Left ventricle myocardium inferior (tissue), 1 donor: ENCODE measurements around the gene ADCY5. TPM values are rescaled to one million over a fixed set of nuclear protein-coding genes. Genes with fewer than 3 reads are reported as not detected.

Experiments
- DNase-seq: peaks from one replicate; pipeline ENCODE4 v3.0.0-alpha.2; 2020
- H3K27ac ChIP-seq: fragments of 200-600 bp; replicated peaks from 2 replicates; pipeline ENCODE4 v1.8.0; 2021
- H3K27me3 ChIP-seq: fragments of 200-600 bp; 2 replicates; pipeline ENCODE4 v1.8.0; 2021; ENCODE audit warnings: low read depth
- H3K36me3 ChIP-seq: fragments of 200-600 bp; 2 replicates; pipeline ENCODE4 v1.8.0; 2021
- H3K4me1 ChIP-seq: fragments of 200-600 bp; 2 replicates; pipeline ENCODE4 v1.8.0; 2021
- H3K4me3 ChIP-seq: fragments of 200-600 bp; 2 replicates; pipeline ENCODE4 v1.8.0; 2021; ENCODE audit warnings: mild to moderate bottlenecking, moderate library complexity
- H3K9me3 ChIP-seq: fragments of 200-600 bp; replicated peaks from 2 replicates; pipeline ENCODE4 v1.8.0; 2021
- CTCF ChIP-seq: fragments of 200-600 bp; IDR thresholded peaks from 2 replicates; pipeline ENCODE4 v1.8.0; 2021; ENCODE audit warnings: antibody characterized with exemption, mild to moderate bottlenecking, borderline replicate concordance
- intact Hi-C: fragments of 100-400 bp; cut with micrococcal nuclease; formaldehyde crosslinking; loops from one replicate; pipeline ENCODE4 v1.11.0; 2022
- total RNA-seq: library from RNA; stranded (reverse); fragmentation: NEBNext Ultra II Directional; extraction: Animal tissue kit (Norgen Biotek cat#: 25700); gene quantifications from one replicate; pipeline ENCODE4 v1.2.1, GENCODE V29; 2021
- donor health status: DM: no; HTN: yes; CAD: no; lungs with severe emphysema.

ADCY5 gene
- total RNA-seq, 1 donor from 2014 or later = 249 TPM

- peak; percentile 12 for DNase-seq
- Histone ChIP-seq H3K27ac (peak overlapping the region; percentile 54), H3K36me3 (peaks cover 42% of the 10 kb centered on the region), H3K4me3 (no peak overlapping the region), H3K4me1 (peaks cover 95% of the 10 kb centered on the region), H3K27me3 (peaks cover 5% of the 10 kb centered on the region), H3K9me3 (no peaks in the 10 kb centered on the region)
- no peak for TF ChIP-seq CTCF
- intact Hi-C loops = loop anchor here (2.0 kb wide), 1 partner anchor 163 kb away; no protein-coding TSS in a partner anchor
Measured at GRCh38 chr3:123325766-123326256, 123.1 kb downstream of the ADCY5 start.

DNA sequence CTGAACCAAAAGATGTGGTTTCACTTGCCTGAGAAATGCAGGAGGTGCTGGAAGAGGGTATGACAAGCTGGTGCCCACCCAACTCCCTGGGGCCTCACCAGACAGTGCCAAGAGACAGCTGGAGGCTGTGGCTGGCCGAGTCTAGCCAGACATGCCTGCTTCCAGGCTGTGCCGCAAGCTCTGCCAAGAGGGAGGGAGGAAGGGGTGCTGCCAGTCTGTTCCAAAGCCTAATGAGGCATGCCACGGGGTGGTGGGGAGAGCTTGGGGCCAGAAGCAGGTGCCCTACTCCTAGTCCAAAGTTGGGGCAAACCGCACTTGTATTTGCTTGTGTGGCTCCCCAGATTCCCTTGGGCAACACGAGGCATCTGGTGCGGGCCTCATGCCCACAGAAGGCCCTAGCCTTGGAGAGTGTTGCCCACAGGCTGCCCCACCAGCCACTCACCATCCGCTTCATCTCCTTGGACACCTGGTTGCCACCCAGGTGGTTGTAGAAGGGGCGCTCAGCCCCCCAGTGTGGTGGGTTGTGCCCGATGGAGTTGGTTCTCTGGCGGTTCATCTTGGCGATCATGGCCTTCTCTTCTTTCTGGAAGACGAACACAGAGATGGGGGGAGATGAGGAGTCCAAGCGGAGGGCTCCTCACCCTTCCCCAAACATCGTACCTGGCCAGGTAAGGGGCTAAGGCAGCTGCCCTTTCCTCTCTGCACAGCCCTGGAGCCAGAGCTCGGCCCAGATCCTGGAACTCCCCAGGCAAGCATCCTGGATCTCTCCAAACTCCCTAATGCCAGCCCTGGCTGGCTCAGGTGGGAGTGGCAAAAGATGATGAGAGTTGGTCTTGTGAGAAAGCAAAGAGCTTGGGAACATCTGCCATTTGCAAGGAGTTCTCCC is 123.8 kb downstream of the ADCY5 start:
- H3K27ac ChIP-seq = peak overlapping the region; percentile 54
- H3K9me3 ChIP-seq = no peaks in the 10 kb centered on the region
- peaks cover 95% of the 10 kb centered on the region for H3K4me1 ChIP-seq
- TF ChIP-seq CTCF = no peak
- peaks cover 5% of the 10 kb centered on the region for H3K27me3 ChIP-seq
- H3K4me3 ChIP-seq = no peak overlapping the region
- DNase-seq = peak; percentile 41
- peaks cover 48% of the 10 kb centered on the region for H3K36me3 ChIP-seq
- intact Hi-C loops = no loop called here

DNA sequence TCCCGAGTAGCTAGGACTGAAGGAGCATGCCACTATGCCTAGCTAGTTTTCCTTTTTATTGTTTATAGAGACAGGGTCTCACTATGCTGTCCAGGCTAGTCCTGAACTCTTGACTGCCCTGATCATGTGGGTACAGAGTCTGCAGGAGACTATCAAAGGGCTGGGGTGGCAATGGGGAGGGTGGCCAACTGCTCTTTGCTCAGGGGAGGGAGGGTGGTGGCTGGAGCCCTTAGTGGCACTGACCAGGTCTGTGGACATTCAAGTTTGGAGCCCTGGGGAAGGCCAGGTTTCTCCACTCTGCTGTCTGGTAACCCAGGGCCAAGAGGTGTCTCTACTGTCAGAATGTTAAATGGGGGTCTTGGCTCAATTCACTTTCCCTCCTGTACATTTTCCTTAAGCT is 125.1 kb downstream of the ADCY5 start:
- H3K27me3 ChIP-seq = peaks cover 9% of the 10 kb centered on the region
- intact Hi-C loops = no loop called here
- H3K4me1 ChIP-seq = peaks cover 87% of the 10 kb centered on the region
- H3K27ac ChIP-seq = peak overlapping the region; percentile 46
- H3K9me3 ChIP-seq = no peaks in the 10 kb centered on the region
- no peak overlapping the region for H3K4me3 ChIP-seq
- H3K36me3 ChIP-seq = peaks cover 61% of the 10 kb centered on the region
- DNase-seq = no peak
- no peak for TF ChIP-seq CTCF

DNA sequence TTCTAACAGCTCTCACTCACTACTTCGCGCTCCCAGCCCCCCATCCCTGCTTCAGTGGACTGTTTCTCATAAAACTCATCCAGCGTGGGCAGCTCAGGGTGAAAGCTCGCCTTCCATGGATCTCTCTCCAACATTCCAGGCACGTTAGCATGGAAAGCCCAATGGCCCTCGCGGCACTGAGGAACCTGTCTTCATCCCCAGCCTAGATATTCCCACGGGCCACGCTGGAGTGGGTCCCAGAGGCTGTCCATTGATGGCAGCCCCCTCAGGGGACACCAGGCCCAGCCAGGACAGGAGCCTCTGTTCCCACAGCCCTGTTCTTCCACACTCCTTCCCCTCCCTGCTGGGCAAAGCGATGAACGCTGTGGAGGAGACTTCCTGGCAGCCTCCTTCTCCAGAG is 126.0 kb downstream of the ADCY5 start:
- DNase-seq = no peak
- intact Hi-C loops = no loop called here
- H3K4me3 ChIP-seq = no peak overlapping the region
- no peak for TF ChIP-seq CTCF
- H3K4me1 ChIP-seq = peaks cover 77% of the 10 kb centered on the region
- peaks cover 71% of the 10 kb centered on the region for H3K36me3 ChIP-seq
- H3K9me3 ChIP-seq = no peaks in the 10 kb centered on the region
- H3K27me3 ChIP-seq = peaks cover 4% of the 10 kb centered on the region
- H3K27ac ChIP-seq = peak overlapping the region; percentile 46

DNA sequence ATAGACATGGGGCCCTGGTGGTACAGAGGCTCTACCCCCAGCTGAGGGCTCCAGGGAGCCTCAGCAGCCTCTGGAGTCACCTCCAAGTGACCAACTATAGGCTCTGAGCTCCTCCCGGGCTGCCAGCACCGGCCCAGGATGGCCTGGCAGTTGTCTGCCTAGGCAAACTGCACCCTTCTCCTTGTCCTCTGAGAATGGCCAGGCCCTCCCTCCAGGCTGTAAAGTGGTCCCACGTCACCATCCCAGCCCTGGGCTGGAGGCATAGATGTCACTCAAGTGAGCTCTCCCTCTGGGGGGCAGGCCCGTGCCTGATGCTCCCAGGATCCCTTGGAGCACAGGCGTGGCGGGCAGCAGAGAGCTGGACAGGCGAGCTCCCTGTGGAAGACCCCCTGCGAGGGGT is 127.1 kb downstream of the ADCY5 start:
- H3K4me1 ChIP-seq = peaks cover 67% of the 10 kb centered on the region
- no peak for DNase-seq

More for the DNA sequence above, 127.1 kb downstream of the ADCY5 start:
- H3K27ac ChIP-seq = peak overlapping the region; percentile 46
- peaks cover 74% of the 10 kb centered on the region for H3K36me3 ChIP-seq
- no peak overlapping the region for H3K4me3 ChIP-seq
- no peaks in the 10 kb centered on the region for H3K9me3 ChIP-seq
- intact Hi-C loops = no loop called here
- TF ChIP-seq CTCF = no peak
- peaks cover 4% of the 10 kb centered on the region for H3K27me3 ChIP-seq
